DOHH2 (cell line): ENCODE measurements around the gene RRP1.

Source experiments
- H3F3A ChIP-seq: fragments of 200-600 bp; sonication (generic), shearing (Covaris generic); 2 replicates; pipeline ENCODE4 v1.6.0; 2016; ENCODE audit warnings: antibody characterized with exemption, mild to moderate bottlenecking; ENCODE audit not compliant: control insufficient read depth, insufficient read depth
- H3K27ac ChIP-seq: fragments of 200-600 bp; sonication (generic); 2 replicates; pipeline ENCODE4 v1.5.1; 2014; ENCODE audit warnings: low read depth, mild to moderate bottlenecking, low read length, moderate library complexity
- H3K27me3 ChIP-seq: fragments of 200-600 bp; sonication (generic); 2 replicates; pipeline ENCODE4 v1.6.1; 2014; ENCODE audit warnings: mild to moderate bottlenecking, low read length, mixed read lengths; ENCODE audit not compliant: control insufficient read depth
- H3K36me3 ChIP-seq: fragments of 200-600 bp; sonication (generic); 2 replicates; pipeline ENCODE4 v1.6.1; 2014; ENCODE audit warnings: mild to moderate bottlenecking, low read length, moderate library complexity, mixed read lengths; ENCODE audit not compliant: control insufficient read depth
- H3K4me1 ChIP-seq: fragments of 200-600 bp; sonication (generic); 2 replicates; pipeline ENCODE4 v1.6.1; 2014; ENCODE audit warnings: mild to moderate bottlenecking, low read length, mixed read lengths; ENCODE audit not compliant: control insufficient read depth
- H3K4me2 ChIP-seq: fragments of 200-600 bp; sonication (generic); 2 replicates; pipeline ENCODE4 v1.6.0; 2014; ENCODE audit warnings: mild to moderate bottlenecking, low read length, moderate library complexity
- H3K4me3 ChIP-seq: fragments of 200-600 bp; sonication (generic); 2 replicates; pipeline ENCODE4 v1.5.1; 2014; ENCODE audit warnings: mild to moderate bottlenecking, low read length, mixed read lengths
- H3K79me2 ChIP-seq: fragments of 200-600 bp; sonication (generic); 2 replicates; pipeline ENCODE4 v1.6.1; 2014; ENCODE audit warnings: mild to moderate bottlenecking, low read length, mixed read lengths; ENCODE audit not compliant: control insufficient read depth
- H3K9me2 ChIP-seq: fragments of 200-600 bp; sonication (generic); replicated peaks from 2 replicates; pipeline ENCODE4 v1.6.1; 2014; ENCODE audit warnings: mild to moderate bottlenecking, low read length, mixed read lengths; ENCODE audit not compliant: control insufficient read depth
- H3K9me3 ChIP-seq: fragments of 200-600 bp; sonication (generic); 2 replicates; pipeline ENCODE4 v1.6.1; 2014; ENCODE audit warnings: antibody characterized with exemption, low read length, mixed read lengths; ENCODE audit not compliant: control insufficient read depth, insufficient read depth
- H4K20me1 ChIP-seq: fragments of 200-600 bp; sonication (generic); 2 replicates; pipeline ENCODE4 v1.6.0; 2014; ENCODE audit warnings: low read depth, mild to moderate bottlenecking, antibody characterized with exemption, low read length, moderate library complexity; ENCODE audit not compliant: control insufficient read depth, insufficient read depth
- EZH2phosphoT487 ChIP-seq: fragments of 200-600 bp; sonication (generic); IDR thresholded peaks from 2 replicates; pipeline ENCODE4 v1.6.1; 2017; ENCODE audit warnings: borderline replicate concordance, mild to moderate bottlenecking, antibody characterized with exemption, low read length, moderate library complexity, mixed read lengths
- TF ChIP-seq, protein P1 (sequence below): fragments of 200-600 bp; sonication (generic); IDR thresholded peaks from one replicate; pipeline ENCODE4 v1.5.1; 2014; ENCODE audit warnings: antibody characterized with exemption, mild to moderate bottlenecking, low read depth, low read length; ENCODE audit not compliant: poor library complexity, severe bottlenecking

Gene RRP1

GRCh38 chr21:43767498-43767983 is 21.8 kb upstream of the RRP1 start:
- H4K20me1 ChIP-seq, result no peaks in the 10 kb centered on the region
- no peak overlapping the region for H3K27ac ChIP-seq
- H3K9me3 ChIP-seq, result no peaks in the 10 kb centered on the region
- H3K9me2 ChIP-seq, result no peaks in the 10 kb centered on the region
- H3K4me2 ChIP-seq, result no peak overlapping the region
- no peaks in the 10 kb centered on the region for H3K27me3 ChIP-seq
- no peaks in the 10 kb centered on the region for H3F3A ChIP-seq
- no peaks in the 10 kb centered on the region for H3K4me1 ChIP-seq
- H3K36me3 ChIP-seq, result no peaks in the 10 kb centered on the region
- H3K4me3 ChIP-seq, result no peak overlapping the region
- no peaks in the 10 kb centered on the region for H3K79me2 ChIP-seq
- no peak for TF ChIP-seq EZH2phosphoT487
- TF ChIP-seq, protein P1, sequence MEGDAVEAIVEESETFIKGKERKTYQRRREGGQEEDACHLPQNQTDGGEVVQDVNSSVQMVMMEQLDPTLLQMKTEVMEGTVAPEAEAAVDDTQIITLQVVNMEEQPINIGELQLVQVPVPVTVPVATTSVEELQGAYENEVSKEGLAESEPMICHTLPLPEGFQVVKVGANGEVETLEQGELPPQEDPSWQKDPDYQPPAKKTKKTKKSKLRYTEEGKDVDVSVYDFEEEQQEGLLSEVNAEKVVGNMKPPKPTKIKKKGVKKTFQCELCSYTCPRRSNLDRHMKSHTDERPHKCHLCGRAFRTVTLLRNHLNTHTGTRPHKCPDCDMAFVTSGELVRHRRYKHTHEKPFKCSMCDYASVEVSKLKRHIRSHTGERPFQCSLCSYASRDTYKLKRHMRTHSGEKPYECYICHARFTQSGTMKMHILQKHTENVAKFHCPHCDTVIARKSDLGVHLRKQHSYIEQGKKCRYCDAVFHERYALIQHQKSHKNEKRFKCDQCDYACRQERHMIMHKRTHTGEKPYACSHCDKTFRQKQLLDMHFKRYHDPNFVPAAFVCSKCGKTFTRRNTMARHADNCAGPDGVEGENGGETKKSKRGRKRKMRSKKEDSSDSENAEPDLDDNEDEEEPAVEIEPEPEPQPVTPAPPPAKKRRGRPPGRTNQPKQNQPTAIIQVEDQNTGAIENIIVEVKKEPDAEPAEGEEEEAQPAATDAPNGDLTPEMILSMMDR, result no peak

GRCh38 chr21:43767984-43768867 is 21.2 kb upstream of the RRP1 start:
- Histone ChIP-seq H3K9me2 (no peaks in the 10 kb centered on the region), H3K4me1 (no peaks in the 10 kb centered on the region), H3K36me3 (peaks cover 4% of the 10 kb centered on the region), H3K27me3 (no peaks in the 10 kb centered on the region), H4K20me1 (no peaks in the 10 kb centered on the region), H3K27ac (no peak overlapping the region), H3K4me3 (no peak overlapping the region), H3F3A (no peaks in the 10 kb centered on the region), H3K4me2 (no peak overlapping the region), H3K79me2 (no peaks in the 10 kb centered on the region), H3K9me3 (no peaks in the 10 kb centered on the region)
- TF ChIP-seq EZH2phosphoT487, result no peak
- TF ChIP-seq, protein P1, result no peak

DNA sequence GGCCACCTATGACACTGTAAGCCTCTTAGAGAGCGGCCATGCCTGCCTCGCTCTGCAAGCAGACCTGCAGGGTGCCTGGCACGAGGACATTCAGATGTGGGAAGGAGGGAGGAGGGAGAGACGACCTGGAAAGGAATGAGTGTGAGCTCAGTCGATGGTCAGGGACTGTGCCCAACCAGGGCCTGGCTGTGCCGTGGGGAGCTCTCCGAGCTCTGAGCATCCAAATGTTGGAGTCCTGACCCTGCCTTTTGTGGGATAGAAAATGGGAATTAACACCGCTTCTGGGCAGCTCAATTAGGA is 20.6 kb upstream of the RRP1 start:
- TF ChIP-seq, protein P1, result no peak
- no peak for TF ChIP-seq EZH2phosphoT487
- no peaks in the 10 kb centered on the region for H3K9me3 ChIP-seq
- no peak overlapping the region for H3K4me2 ChIP-seq
- peaks cover 10% of the 10 kb centered on the region for H3K36me3 ChIP-seq
- no peaks in the 10 kb centered on the region for H3K4me1 ChIP-seq
- H3K79me2 ChIP-seq, result no peaks in the 10 kb centered on the region
- no peaks in the 10 kb centered on the region for H4K20me1 ChIP-seq
- H3K27ac ChIP-seq, result no peak overlapping the region
- H3K27me3 ChIP-seq, result no peaks in the 10 kb centered on the region
- no peak overlapping the region for H3K4me3 ChIP-seq
- no peaks in the 10 kb centered on the region for H3F3A ChIP-seq
- H3K9me2 ChIP-seq, result no peaks in the 10 kb centered on the region
